Fibroblast of skin of abdomen (primary cell): Measurements from ENCODE around the gene STK11IP. TPM values are rescaled to one million over a fixed set of nuclear protein-coding genes. Genes with fewer than 3 reads are reported as not detected.

Experiments used
- DNase-seq: peaks from one replicate; pipeline ENCODE4 v3.0.0-alpha.2; 2013
- polyA plus RNA-seq, 2 experiments: library from polyadenylated mRNA; unstranded; fragments of 120-200 nt; gene quantifications; one replicate each; pipeline ENCODE4 v1.2.1, GENCODE V29; 2013; ENCODE audit not compliant: insufficient read length in 2 of 2

Gene STK11IP
- polyA plus RNA-seq (2013, experiment 1 of 2; ENCODE audit: insufficient read length), result 14.5 TPM
- polyA plus RNA-seq (2013, experiment 2 of 2; ENCODE audit: insufficient read length), result 15.9 TPM

GRCh38 chr2:219597552-219598307 lies at the start of gene STK11IP:
STK11IP (plus strand) TSS chr2:219597857; CDS start chr2:219598120, 263 bp downstream.
- peak; percentile 97 for DNase-seq

GRCh38 chr2:219548990-219549389 lies 48.7 kb upstream of the STK11IP start:
- no peak for DNase-seq

- no peak for DNase-seq
Observed at GRCh38 chr2:219549619-219550018, 48.0 kb upstream of the STK11IP start.

GRCh38 chr2:219551441-219552381 lies 45.9 kb upstream of the STK11IP start:
- no peak for DNase-seq

GRCh38 chr2:219552382-219553167 lies 45.1 kb upstream of the STK11IP start:
- peak; percentile 79 for DNase-seq

- no peak for DNase-seq
Observed at GRCh38 chr2:219553168-219553417, 44.6 kb upstream of the STK11IP start.

- no peak for DNase-seq
Observed at GRCh38 chr2:219553463-219553963, 44.1 kb upstream of the STK11IP start.

GRCh38 chr2:219554350-219554749 lies 43.3 kb upstream of the STK11IP start:
- DNase-seq, result no peak

GRCh38 chr2:219555956-219556355 lies 41.7 kb upstream of the STK11IP start:
- DNase-seq, result no peak

- DNase-seq, result no peak
Observed at GRCh38 chr2:219556413-219556812, 41.2 kb upstream of the STK11IP start.

GRCh38 chr2:219557320-219557719 lies 40.3 kb upstream of the STK11IP start:
- DNase-seq, result no peak

GRCh38 chr2:219557791-219558785 lies 39.6 kb upstream of the STK11IP start:
- no peak for DNase-seq

- no peak for DNase-seq
Observed at GRCh38 chr2:219559156-219559915, 38.3 kb upstream of the STK11IP start.

GRCh38 chr2:219560037-219560892 lies 37.4 kb upstream of the STK11IP start:
- DNase-seq, result no peak

GRCh38 chr2:219560893-219561178 lies 36.8 kb upstream of the STK11IP start:
- no peak for DNase-seq

GRCh38 chr2:219561179-219562048 lies 36.2 kb upstream of the STK11IP start:
- no peak for DNase-seq

GRCh38 chr2:219562049-219563020 lies 35.3 kb upstream of the STK11IP start:
- no peak for DNase-seq
